Hepatocyte (in vitro differentiated cells): ENCODE results near the gene FXYD6.

ENCODE experiments used
- CTCF ChIP-seq: fragments of 200-600 bp; sonication (generic); IDR thresholded peaks from 2 replicates; pipeline ENCODE4 v1.5.1; 2016; ENCODE audit warnings: antibody characterized with exemption, mild to moderate bottlenecking; ENCODE audit not compliant: poor library complexity
- EZH2 ChIP-seq: fragments of 200-600 bp; sonication (generic); IDR thresholded peaks from 2 replicates; pipeline ENCODE4 v1.6.1; 2016; ENCODE audit warnings: antibody characterized with exemption, mild to moderate bottlenecking, borderline replicate concordance
- EZH2phosphoT487 ChIP-seq: fragments of 200-600 bp; sonication (generic); IDR thresholded peaks from one replicate; pipeline ENCODE4 v1.6.1; 2018; ENCODE audit warnings: antibody characterized with exemption, mild to moderate bottlenecking, low read depth, moderate library complexity; ENCODE audit not compliant: unreplicated experiment, severe bottlenecking

- TF ChIP-seq CTCF (no peak), EZH2 (no peak), EZH2phosphoT487 (no peak)
Observed at GRCh38 chr11:117841551-117842031, 34.9 kb downstream of the FXYD6 start.
